ENCODE measurements around the gene ELF2. TPM values are rescaled to one million over a fixed set of nuclear protein-coding genes. Genes with fewer than 3 reads are reported as not detected.

ELF2 gene
- polyA plus RNA-seq, 1 donor from 2014 or later, result 105 TPM

- Histone ChIP-seq H3F3A (ENCODE audit: insufficient read depth, low read length, poor library complexity, severe bottlenecking) (peaks cover 7% of the 10 kb centered on the region), H3K9me2 (ENCODE audit: insufficient read depth, low read length) (no peaks in the 10 kb centered on the region), H3K27me3 (ENCODE audit: insufficient read depth, low read depth, low read length) (no peaks in the 10 kb centered on the region), H3K9me3 (ENCODE audit: low read length) (no peaks in the 10 kb centered on the region), H3K4me3 (ENCODE audit: low read length) (peak overlapping the region; percentile 48), H3K27ac (ENCODE audit: low read length) (peak overlapping the region; percentile 28), H3K9ac (ENCODE audit: low read length) (no peak overlapping the region), H3K36me3 (ENCODE audit: insufficient read depth, low read length) (no peaks in the 10 kb centered on the region), H2AFZ (ENCODE audit: low read depth, low read length) (no peak overlapping the region), H4K20me1 (ENCODE audit: insufficient read depth) (no peaks in the 10 kb centered on the region), H3K4me2 (ENCODE audit: low read length) (peak overlapping the region; percentile 57), H3K79me2 (replicated peaks; ENCODE audit: insufficient read depth, low read length) (peaks cover 17% of the 10 kb centered on the region)
- TF ChIP-seq MXI1 (conservative IDR thresholded peaks at IDR 0.05; ENCODE audit: poor library complexity, severe bottlenecking) (no peak), RAD21 (conservative IDR thresholded peaks at IDR 0.05) (no peak), SMC3 (conservative IDR thresholded peaks at IDR 0.05; ENCODE audit: poor library complexity) (no peak), TAF1 (IDR thresholded peaks at IDR 0.05; ENCODE audit: low read depth) (no peak), CTCF (IDR thresholded peaks at IDR 0.05; ENCODE audit: poor library complexity, severe bottlenecking) (no peak), EP300 (conservative IDR thresholded peaks at IDR 0.05; ENCODE audit: poor library complexity, severe bottlenecking) (no peak), POLR2AphosphoS5 (IDR thresholded peaks at IDR 0.05) (no peak), EZH2 (IDR thresholded peaks at IDR 0.05; ENCODE audit: borderline replicate concordance, insufficient read depth, low read length, poor library complexity, severe bottlenecking) (no peak)
- TF ChIP-seq, protein P1, sequence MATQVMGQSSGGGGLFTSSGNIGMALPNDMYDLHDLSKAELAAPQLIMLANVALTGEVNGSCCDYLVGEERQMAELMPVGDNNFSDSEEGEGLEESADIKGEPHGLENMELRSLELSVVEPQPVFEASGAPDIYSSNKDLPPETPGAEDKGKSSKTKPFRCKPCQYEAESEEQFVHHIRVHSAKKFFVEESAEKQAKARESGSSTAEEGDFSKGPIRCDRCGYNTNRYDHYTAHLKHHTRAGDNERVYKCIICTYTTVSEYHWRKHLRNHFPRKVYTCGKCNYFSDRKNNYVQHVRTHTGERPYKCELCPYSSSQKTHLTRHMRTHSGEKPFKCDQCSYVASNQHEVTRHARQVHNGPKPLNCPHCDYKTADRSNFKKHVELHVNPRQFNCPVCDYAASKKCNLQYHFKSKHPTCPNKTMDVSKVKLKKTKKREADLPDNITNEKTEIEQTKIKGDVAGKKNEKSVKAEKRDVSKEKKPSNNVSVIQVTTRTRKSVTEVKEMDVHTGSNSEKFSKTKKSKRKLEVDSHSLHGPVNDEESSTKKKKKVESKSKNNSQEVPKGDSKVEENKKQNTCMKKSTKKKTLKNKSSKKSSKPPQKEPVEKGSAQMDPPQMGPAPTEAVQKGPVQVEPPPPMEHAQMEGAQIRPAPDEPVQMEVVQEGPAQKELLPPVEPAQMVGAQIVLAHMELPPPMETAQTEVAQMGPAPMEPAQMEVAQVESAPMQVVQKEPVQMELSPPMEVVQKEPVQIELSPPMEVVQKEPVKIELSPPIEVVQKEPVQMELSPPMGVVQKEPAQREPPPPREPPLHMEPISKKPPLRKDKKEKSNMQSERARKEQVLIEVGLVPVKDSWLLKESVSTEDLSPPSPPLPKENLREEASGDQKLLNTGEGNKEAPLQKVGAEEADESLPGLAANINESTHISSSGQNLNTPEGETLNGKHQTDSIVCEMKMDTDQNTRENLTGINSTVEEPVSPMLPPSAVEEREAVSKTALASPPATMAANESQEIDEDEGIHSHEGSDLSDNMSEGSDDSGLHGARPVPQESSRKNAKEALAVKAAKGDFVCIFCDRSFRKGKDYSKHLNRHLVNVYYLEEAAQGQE (IDR thresholded peaks at IDR 0.05; ENCODE audit: borderline replicate concordance), result no peak
Measured at GRCh38 chr4:139018971-139019758, 157.9 kb downstream of the ELF2 start.

GRCh38 chr4:139018501-139018900 is 158.5 kb downstream of the ELF2 start:
- Histone ChIP-seq H3K36me3 (ENCODE audit: insufficient read depth, low read length) (no peaks in the 10 kb centered on the region), H3K9me2 (ENCODE audit: insufficient read depth, low read length) (no peaks in the 10 kb centered on the region), H3K4me2 (ENCODE audit: low read length) (peak overlapping the region; percentile 33), H3K79me2 (replicated peaks; ENCODE audit: insufficient read depth, low read length) (peaks cover 17% of the 10 kb centered on the region), H2AFZ (ENCODE audit: low read depth, low read length) (no peak overlapping the region), H4K20me1 (ENCODE audit: insufficient read depth) (no peaks in the 10 kb centered on the region), H3K27me3 (ENCODE audit: insufficient read depth, low read depth, low read length) (no peaks in the 10 kb centered on the region), H3K27ac (ENCODE audit: low read length) (no peak overlapping the region), H3K9ac (ENCODE audit: low read length) (no peak overlapping the region), H3K4me3 (ENCODE audit: low read length) (peak overlapping the region; percentile 44), H3K9me3 (ENCODE audit: low read length) (no peaks in the 10 kb centered on the region), H3F3A (ENCODE audit: insufficient read depth, low read length, poor library complexity, severe bottlenecking) (peaks cover 7% of the 10 kb centered on the region)
- TF ChIP-seq EP300 (conservative IDR thresholded peaks at IDR 0.05; ENCODE audit: poor library complexity, severe bottlenecking) (no peak), CTCF (IDR thresholded peaks at IDR 0.05; ENCODE audit: poor library complexity, severe bottlenecking) (no peak), MXI1 (conservative IDR thresholded peaks at IDR 0.05; ENCODE audit: poor library complexity, severe bottlenecking) (no peak), SMC3 (conservative IDR thresholded peaks at IDR 0.05; ENCODE audit: poor library complexity) (no peak)
- TF ChIP-seq, protein P1 (IDR thresholded peaks at IDR 0.05; ENCODE audit: borderline replicate concordance), result no peak

Measured in neural cell (in vitro differentiated cells).